HK-2 (cell line): ENCODE data around the gene PECR.

Experiments used
- DNase-seq: peaks from one replicate; pipeline ENCODE4 v3.0.0-alpha.2; 2018; ENCODE audit not compliant: unreplicated experiment

PECR gene

DNA sequence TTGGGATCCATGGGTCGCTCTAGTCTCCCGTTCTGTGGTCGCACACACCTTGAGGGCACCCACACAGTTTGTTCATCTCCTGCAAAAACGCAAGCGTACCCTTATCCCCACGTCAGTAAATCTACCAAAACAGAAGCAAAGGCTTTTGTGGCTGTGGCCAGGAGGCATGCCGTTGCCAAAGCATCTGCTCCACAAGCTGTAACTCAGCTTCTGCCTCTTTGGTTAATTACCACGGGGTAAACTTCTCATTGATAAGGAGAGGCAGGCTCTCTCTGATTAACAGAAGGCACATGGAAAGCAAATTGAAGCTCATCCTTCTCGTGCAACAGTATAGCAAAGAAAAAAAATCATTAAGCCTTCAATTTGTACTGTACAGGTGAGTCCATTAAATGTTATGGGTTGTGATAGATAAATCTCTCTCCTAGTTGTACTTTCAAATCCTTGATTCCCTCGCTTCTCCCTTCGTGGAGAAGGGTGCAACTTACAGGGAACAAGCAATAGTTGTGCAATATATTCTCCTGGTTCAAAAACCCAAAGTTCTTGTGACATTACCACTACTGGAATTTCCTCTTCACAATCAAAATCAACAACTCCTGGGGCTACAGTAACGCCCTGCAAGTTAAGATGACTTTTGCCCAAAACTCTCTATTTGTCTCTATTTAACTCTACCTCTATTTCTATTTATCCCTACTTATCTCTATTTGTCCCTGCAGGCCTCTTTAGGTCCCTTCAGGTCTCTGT is 10.3 kb downstream of the PECR start:
- DNase-seq = no peak

DNA sequence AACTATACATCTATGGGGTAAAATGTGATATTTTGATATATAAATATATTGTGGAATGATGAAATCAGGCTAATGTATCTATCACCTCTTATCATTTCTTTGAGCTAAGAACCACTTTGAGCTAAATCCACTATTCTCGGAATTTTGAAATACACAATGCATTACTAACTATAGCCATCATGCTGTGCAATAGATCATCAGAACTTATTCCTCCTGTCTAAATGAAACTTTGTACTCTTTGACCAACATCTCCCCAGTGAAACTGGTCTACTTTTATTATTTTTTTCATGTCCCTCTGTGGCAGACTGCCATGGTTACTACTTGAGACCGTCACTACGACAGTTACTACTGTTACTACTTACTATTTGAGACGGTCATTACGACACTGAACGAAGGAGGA is 11.4 kb downstream of the PECR start:
- DNase-seq = no peak

DNA sequence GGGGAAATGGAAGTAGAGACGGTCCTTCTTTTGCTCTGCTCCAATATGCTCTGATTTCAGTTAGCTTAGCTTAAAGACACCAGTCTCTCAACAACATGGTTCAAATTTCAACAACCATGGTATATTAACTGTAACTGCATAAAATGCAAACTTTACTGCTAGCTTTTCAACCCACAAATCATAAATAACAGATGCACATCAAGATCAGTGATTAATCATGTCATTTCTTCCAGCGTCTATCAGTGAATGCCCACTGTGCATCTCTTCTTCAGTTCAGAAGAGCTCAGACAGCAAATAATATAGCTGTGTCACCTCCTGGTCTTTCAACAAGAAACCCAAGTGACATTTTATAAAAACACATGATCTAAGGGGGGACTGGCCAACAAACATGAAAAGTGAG is 12.6 kb downstream of the PECR start:
- DNase-seq = no peak

DNA sequence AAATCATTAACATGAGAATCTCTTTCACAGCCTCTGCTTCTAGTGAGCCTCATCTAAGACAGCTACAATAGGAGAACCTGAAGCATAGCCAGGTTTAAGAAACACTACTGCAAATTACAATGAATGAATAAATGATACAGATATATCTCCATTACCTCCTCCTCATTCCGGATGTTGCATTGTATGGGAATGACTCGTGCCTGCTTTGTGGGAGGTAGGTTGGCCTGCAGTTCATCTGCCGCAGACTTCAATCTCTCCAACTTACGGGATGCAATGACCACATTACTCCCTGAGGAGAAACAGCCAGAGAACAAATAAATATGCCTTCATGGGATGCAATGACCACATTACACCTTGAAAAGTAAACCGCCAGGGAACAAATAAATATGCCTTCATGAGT is 15.4 kb downstream of the PECR start:
- peak; percentile 28 for DNase-seq

DNA sequence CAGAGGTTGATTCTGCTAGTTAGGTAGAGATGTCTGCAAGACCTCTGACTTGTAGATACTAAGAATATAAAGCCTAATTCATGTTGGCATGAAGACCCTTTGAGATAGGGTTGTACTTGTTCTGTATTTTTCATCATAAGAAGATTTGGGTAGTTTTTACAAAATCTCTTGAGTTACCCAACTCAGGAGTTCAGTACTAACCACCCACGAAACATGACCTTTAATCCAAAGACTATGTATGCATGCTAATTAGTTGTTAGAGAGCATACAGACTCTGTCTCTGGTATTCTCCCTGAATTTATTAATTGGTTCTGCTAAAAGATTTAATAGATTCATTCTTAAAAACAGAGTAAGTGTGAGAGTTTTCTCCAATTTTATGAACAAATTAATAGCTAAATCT is 16.9 kb downstream of the PECR start:
- DNase-seq = no peak

DNA sequence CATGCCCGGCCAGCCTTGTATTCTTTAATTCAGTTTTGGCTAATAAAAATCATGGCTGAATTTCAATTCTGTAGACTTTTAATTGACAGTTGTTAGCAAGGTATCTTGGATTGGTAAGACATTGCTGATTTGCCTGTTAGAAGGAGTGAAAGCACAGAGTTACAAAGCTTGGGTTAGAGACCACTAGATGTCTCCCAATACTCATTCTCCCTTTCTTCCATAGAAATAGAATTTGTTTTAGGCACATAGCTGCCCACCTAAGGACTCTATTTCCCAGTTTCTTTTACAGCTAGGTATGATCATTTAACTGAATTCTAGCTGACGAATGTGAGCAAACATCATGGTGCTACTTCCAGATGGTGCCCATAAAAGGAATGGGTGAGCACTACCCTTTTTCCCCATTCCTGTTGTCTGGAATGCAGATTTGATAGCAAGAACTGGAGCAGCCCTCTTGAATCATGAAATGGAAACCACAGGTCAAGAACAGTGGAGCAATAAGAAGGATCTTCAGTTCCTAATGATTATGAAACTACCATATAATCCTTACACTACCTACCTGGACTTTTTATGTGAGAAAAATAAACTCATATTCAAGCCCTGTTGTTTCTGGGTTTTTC is 17.5 kb downstream of the PECR start:
- DNase-seq = no peak

DNA sequence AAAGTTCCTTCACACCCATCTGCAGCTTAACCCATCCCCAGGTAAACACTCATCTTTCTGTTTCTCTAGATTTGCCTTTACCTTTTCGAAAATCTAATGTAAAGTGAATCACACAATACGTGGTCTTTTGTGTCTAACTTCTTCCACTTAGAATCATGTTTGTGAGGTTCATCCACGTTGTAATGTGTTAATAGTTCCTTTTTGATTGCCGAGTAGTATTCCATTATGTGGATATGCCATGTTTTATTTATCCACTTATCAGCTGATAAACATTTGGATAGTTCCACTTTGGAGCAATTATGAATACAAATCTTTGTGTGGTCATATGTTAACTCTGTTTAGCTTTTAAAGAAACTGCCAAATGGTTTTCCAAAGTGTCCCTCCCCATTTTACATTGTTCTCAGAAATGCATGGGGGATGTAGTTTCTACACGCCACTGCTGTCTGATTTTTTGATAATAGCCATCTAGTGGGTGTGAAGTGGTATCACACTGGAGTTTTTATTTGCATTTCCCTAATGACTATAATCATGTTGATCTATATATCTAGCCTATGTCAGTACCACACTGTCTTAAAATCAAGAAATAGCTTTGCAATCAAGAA is 22.3 kb downstream of the PECR start:
- DNase-seq = no peak

DNA sequence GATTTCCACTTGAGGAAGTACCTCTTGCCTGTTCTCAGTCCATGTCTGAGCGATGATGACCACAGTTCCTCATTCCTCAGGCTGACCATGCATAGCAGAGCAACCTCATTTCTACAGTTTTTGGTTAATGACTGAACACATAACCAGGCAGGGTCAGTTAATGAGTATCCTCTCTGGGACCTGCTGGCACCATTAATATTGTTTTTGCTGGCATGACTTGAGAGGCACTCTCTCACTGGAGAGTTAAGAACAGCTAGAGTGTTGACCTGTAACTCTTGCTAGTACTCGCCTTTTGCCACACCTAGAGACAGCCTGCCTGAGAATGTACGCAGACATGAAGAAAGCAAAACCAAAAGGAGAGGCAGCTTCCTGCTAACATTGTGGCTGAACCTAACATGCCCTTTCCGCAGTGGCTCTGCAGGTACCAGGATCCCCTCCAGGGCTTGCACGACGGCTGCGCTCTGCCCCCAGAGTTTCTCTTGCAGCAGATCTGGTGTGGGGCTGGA is 23.9 kb downstream of the PECR start:
- DNase-seq = peak; percentile 71

DNA sequence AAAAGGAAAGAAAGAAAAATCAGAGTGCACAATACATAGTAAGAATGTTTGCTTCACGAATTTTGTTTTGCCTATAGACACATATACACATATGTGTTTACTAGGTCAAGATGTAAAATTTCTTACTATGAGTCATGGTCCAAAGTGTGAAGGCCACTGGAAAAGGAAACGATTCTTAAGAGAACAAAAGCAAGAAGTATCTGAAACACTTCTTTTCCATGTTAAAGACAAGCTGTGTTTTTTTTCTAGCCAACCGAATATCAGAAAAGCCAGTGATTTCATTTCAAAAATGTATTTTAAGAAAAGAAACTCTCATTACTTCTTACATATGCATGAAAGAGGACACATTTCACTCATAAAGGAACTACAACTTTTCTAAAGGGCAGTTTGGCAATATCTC is 24.9 kb downstream of the PECR start:
- DNase-seq = no peak

DNA sequence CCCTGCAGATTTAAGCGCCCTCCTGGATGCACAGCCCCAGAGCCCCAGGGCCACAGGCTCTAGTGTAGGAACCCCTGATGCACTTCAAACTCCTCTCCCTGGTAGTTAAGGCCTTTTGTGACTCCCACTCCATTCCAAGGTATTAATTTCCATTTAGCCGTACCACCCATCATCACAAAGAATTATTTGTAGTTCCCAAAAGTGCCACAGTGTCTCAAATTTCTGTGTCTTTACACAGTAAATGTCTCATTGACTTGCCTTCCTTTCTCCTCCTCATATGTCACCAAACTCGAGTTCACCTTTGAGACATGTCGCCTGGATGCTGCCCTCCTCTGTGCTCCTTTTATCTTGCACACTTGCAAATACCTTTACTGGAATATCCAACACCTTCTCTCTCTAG is 25.9 kb downstream of the PECR start:
- no peak for DNase-seq

DNA sequence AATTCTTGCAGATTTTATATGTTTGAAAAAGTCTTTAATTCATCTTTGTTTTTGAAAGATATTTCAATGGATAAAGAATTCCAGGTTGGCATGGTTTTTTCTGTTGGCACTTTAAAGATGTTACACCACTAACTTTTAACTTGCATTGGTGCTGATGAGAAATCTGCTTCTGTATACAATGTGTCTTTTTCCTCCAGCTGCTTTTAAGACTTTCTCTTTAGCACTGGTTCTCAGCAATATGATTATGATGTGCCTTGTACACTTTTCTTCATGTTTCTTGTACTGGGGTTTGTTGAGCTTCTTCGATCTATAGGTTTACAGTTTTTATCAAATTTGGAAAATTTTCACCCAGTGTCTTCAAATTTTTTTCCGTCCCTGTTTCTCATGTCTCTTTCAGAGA is 29.2 kb downstream of the PECR start:
- no peak for DNase-seq

DNA sequence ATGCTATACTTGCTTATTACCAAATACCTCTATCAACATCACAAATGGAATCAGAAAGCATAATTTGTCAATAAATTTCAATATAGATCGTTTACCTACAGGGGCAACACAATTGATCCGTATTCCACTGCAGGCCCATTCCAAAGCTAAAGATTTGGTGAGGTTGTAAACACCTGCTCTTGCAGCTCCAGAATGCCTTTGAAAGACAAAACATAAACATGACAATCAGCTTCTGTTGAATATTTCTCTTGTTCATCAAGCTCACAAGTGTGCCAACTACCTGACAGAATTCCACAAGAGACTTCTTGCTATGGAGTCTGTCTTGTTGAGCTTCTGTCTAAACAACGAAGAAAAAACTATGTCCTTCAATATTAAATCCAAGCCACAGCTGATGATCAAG is 30.3 kb downstream of the PECR start:
- no peak for DNase-seq

DNA sequence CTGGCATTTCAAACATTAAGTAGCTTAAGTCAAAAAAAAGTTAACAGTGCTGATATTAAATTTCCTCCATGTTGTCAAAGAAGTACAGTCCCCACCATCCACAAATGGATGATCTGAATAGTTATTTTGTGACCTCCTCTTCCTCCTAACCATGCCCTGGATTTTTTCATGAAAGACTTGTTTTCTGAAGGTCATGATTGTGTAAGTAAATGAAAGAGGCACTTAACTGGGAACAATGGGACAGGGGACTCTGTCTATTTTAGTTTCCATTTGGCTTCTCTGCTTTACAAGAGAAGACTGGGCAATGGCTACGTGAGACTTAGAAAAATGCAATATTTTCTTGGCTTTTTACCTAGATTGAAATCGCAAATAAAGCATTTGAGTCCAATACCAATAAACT is 32.2 kb downstream of the PECR start:
- no peak for DNase-seq

DNA sequence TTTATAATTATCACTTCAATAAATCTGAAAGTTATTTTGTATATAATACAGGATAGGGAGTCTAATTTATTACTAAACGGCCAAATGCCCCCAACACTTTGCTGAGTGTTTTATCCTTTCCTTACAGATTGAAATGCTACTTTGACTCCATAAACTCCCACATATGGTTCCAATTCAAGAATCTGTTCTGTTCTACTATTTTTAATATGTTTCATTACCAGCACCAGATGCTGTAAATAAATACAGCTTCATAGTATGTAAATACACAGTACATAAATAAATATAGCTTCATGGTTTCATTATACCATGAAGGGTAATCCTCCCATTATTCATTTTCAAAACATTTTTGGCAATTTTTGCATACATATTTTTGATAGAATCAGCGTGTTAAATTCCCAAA is 34.2 kb downstream of the PECR start:
- DNase-seq = no peak

DNA sequence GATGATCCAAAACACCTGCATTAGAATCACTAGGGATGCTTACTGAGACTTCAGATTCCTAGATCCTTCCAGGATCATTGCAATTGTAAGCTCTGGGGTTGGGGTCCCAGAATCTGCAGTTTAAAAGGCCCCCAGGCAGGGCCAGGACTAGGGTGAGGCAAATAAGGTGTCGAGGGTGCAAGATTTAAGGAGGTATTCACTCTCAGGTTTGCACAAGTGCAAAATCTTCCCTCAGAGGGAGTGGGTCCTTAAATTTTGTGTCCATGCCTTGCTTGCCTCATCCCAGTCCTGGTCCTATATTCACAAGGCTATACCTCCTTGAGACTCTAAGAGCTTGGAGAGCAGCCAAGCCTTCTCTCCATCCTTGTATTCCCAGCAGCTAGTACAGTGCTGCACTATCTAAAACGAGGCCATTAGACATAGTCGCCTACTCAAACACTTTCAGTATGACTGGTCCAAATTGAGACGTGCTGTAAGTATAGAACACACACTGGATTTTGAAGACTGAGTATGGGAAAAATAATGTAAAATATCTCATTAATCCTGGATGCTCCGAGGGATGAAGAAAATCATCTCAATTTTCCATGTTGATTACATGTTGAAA is 36.6 kb downstream of the PECR start:
- no peak for DNase-seq

DNA sequence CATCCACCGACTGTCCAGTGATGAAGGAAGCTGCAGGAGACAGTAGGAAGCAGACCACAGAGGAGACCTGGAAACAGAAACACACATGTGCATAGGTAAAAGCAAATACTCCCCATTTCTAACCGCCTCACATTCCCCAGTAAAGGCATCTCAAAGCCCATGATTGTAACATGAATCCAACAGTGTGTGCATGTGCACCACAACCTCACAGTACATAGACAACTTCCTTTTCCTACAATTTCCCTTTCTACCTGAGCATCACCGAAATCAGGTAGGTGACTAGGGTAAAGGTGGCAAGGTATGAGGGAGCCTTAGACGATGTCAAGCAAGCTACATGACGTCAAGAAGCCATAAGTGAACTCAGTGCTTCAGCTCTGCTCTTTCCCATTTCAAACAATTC is 37.7 kb downstream of the PECR start:
- DNase-seq = no peak

DNA sequence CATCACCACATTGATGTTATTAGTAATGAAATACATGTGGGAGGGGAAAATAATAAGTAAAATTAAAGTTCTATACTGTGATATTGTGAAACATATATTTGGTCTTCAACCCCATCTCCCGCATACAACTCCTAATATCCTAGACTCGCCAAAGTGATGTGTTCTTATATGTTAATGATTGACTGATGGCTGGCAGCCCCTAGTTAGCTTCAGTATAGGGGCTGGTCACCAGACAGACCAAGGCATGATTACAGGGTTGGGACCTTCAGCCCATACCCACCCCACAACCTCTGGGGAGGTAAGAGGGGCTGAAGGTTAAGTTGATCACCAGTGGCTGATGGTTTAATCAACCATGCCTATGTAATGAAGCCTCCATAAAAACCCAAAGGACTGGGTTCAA is 40.2 kb downstream of the PECR start:
- no peak for DNase-seq

DNA sequence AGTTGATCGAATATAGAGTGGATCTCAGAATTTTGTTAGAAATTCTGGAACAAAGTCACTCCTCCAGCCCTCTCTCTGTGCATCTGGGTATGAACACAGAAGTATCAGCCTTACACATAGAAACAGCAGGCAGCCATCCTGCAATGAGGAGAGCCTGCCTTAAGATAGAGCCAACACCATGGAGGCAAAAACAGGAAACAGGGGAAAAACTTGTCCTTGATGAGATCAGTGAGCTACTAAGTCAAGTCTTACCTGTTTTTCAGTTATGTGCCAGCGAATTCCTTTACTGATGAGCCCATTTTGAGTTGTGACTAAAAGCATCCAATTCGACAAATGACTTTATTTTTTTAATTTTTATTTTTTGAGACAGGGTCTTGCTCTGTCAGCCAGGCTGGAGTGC is 41.7 kb downstream of the PECR start:
- DNase-seq = no peak

DNA sequence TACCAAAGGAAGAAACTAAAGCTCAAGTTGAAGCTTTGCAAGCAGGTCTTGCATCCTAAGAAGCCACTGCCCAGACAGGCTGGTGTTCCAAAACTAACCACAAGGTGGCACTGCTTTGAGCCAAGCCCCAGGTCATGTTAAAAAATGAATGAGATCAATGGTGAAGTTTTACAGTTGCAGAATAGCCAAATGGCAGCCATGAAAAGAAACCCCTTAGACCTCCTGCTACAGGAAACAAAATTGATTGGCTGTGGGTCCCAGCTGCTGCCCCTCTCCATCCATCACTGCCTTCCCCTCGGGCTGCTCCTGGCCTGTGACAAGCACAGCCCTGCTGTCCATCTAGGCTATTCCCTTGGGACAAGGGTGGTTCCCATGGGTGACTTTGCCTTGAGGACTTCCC is 47.5 kb downstream of the PECR start:
- peak; percentile 73 for DNase-seq

DNA sequence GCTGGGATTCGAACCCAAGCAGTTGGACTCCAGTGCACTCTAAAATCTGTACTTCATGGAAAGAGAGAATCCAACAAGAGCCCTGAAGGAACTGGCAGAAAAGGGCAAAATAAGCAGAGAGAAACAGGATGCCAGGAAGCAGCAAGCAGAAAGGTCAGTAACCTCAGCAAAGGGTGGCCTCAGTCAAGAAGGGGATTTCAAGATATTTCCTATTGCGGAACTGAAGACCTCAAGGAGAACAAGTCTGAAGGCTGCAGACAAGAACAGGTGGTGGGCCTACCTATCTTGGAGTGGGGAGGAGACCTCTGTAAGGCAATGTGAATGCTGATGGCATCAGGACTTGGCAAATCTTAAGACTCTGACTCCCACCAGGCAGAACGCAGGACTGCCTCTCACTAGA is 48.2 kb downstream of the PECR start:
- DNase-seq = no peak

DNA sequence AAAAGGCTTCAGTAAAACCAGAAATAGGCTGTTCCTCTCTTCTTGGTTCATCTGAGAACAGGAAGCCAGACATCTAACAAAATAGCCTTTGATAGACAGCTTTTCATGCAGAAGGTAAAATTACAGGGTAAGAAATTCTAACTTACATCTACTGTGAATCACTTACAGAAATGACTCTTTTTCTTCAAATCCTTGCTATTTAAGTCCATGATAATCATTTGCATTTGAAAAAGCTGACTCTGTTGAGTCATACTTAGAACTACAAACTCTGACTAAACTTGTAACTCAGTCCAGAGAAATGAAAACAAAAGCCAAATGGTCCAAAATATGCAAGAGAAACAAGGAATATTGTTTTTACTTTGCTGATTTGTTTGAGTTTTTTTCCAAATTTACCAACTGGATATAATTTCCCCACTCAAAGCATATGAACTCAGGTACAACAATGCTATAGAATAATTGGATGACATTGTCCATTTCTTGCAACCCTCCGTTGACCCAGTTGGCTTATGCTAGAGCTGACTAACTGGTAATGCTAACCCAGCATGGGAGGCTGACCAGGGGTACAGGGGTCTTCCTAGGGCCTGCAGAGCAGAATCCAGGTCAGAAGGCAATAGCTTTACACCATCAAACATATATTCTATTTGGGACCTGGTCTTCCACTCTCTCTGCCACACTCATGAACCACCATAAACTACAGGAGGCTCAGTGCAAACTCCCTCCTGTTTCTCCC is 49.5 kb downstream of the PECR start:
- no peak for DNase-seq

DNA sequence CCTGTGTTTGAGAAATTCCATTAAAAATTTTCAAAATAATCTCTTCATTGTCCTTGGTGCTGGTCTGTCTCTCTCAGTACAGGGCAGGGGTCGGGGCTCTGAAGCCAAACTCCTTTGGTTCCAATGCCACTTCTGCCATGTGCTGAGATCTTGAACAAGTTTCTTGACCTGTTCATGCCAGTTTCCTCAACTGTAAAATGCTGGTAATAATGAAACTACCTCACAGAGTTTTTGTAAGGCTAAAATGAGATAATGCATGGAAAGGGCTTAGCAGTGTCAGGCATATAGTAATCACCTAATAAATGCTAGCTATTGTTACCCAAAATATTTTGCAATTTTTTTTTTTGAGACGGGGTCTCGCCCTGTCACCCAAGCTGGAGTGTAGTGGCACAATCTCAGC is 51.4 kb downstream of the PECR start:
- DNase-seq = no peak
